GM23338 (cell line): ENCODE data around the gene PLPPR2. TPM values are rescaled to one million over a fixed set of nuclear protein-coding genes. Genes with fewer than 3 reads are reported as not detected.
A peak's percentile ranks its signal among the peaks of the same experiment; 100 is the strongest.
"Not testable (repeated sequence)": the region's sequence is repeated elsewhere in the genome, so short reads cannot be mapped to it uniquely, and the experiment has no call there.

Experiments used
- ATAC-seq: fragments of 200-7000 bp; cut with Tn5 transposase; 3 replicates; pipeline ENCODE4 v1.9.1; 2020
- DNase-seq: peaks from one replicate; pipeline ENCODE4 v3.0.0-alpha.2; 2015; ENCODE audit warnings: low spot score
- H2AFZ ChIP-seq: fragments of 200-600 bp; sonication (generic); 2 replicates; pipeline ENCODE4 v1.8.0; 2016; ENCODE audit warnings: antibody characterized with exemption, mild to moderate bottlenecking, moderate library complexity
- H3F3A ChIP-seq: fragments of 200-600 bp; sonication (generic); replicated peaks from 2 replicates; pipeline ENCODE4 v1.8.0; 2017; ENCODE audit warnings: antibody characterized with exemption, mixed run types, low read depth
- H3K27ac ChIP-seq: fragments of 200-600 bp; sonication (generic); 2 replicates; pipeline ENCODE4 v1.6.1; 2016; ENCODE audit warnings: low read depth
- H3K27me3 ChIP-seq: fragments of 200-600 bp; sonication (generic); 2 replicates; pipeline ENCODE4 v1.8.0; 2016; ENCODE audit warnings: mild to moderate bottlenecking, mixed run types, moderate library complexity; ENCODE audit not compliant: insufficient read depth
- H3K36me3 ChIP-seq: fragments of 200-600 bp; sonication (generic); 2 replicates; pipeline ENCODE4 v1.8.0; 2016; ENCODE audit warnings: mild to moderate bottlenecking; ENCODE audit not compliant: insufficient read depth
- H3K4me1 ChIP-seq: fragments of 200-600 bp; sonication (generic); 2 replicates; pipeline ENCODE4 v1.8.0; 2016; ENCODE audit warnings: mild to moderate bottlenecking, moderate library complexity; ENCODE audit not compliant: insufficient read depth
- H3K4me2 ChIP-seq: fragments of 200-600 bp; sonication (generic); 2 replicates; pipeline ENCODE4 v1.7.1; 2017; ENCODE audit warnings: mixed run types
- H3K4me3 ChIP-seq: fragments of 200-600 bp; sonication (generic); 2 replicates; pipeline ENCODE4 v1.6.1; 2016; ENCODE audit warnings: mixed run types
- H3K79me2 ChIP-seq: fragments of 200-600 bp; sonication (generic); replicated peaks from 2 replicates; pipeline ENCODE4 v1.8.0; 2017; ENCODE audit warnings: mild to moderate bottlenecking; ENCODE audit not compliant: insufficient read depth
- H3K9me2 ChIP-seq: fragments of 200-600 bp; sonication (generic); 2 replicates; pipeline ENCODE4 v1.8.0; 2017; ENCODE audit not compliant: insufficient read depth
- H4K20me1 ChIP-seq: fragments of 200-600 bp; sonication (generic); replicated peaks from 2 replicates; pipeline ENCODE4 v1.8.0; 2017; ENCODE audit warnings: mild to moderate bottlenecking; ENCODE audit not compliant: insufficient read depth
- H3K27ac Mint-ChIP-seq: 2 replicates; pipeline ENCODE4 v1.8.0; 2020; ENCODE audit warnings: inconsistent platforms, mild to moderate bottlenecking, moderate library complexity, mixed read lengths
- H3K27me3 Mint-ChIP-seq: 3 replicates; pipeline ENCODE4 v1.8.0; 2022; ENCODE audit warnings: low read depth, mild to moderate bottlenecking, moderate library complexity, mixed read lengths, inconsistent platforms; ENCODE audit not compliant: insufficient read depth, poor library complexity
- H3K36me3 Mint-ChIP-seq: 3 replicates; pipeline ENCODE4 v1.8.0; 2021; ENCODE audit warnings: low read depth, mild to moderate bottlenecking, inconsistent platforms, moderate library complexity, mixed read lengths
- H3K4me1 Mint-ChIP-seq: 3 replicates; pipeline ENCODE4 v1.8.0; 2020; ENCODE audit warnings: mild to moderate bottlenecking, inconsistent platforms, mixed read lengths
- H3K4me3 Mint-ChIP-seq: 3 replicates; pipeline ENCODE4 v1.8.0; 2021; ENCODE audit warnings: moderate library complexity, mild to moderate bottlenecking, inconsistent platforms, mixed read lengths
- H3K9me3 Mint-ChIP-seq: 3 replicates; pipeline ENCODE4 v1.8.0; 2020; ENCODE audit warnings: moderate library complexity, mild to moderate bottlenecking, inconsistent platforms, mixed read lengths
- JUNB ChIP-seq: IDR thresholded peaks from one replicate; pipeline ENCODE4 v1.6.1; 2016; ENCODE audit warnings: antibody characterized with exemption; ENCODE audit not compliant: unreplicated experiment
- NANOG ChIP-seq: IDR thresholded peaks from 2 replicates; pipeline ENCODE4 v1.6.1; 2016; ENCODE audit warnings: antibody characterized with exemption, borderline replicate concordance
- POLR2AphosphoS5 ChIP-seq: IDR thresholded peaks from 2 replicates; pipeline ENCODE4 v1.6.1; 2016; ENCODE audit warnings: antibody characterized with exemption, low read depth
- ZNF114 ChIP-seq: fragments of 250-450 bp; sonication (Bioruptor Pico); IDR thresholded peaks from 2 replicates; pipeline ENCODE4 v1.5.0; 2020; ENCODE audit warnings: mild to moderate bottlenecking, moderate library complexity
- ZNF331 ChIP-seq: fragments of 250-450 bp; sonication (Bioruptor Pico); IDR thresholded peaks from 2 replicates; pipeline ENCODE4 v1.5.0; 2020; ENCODE audit warnings: low read depth, mild to moderate bottlenecking, moderate library complexity
- ZNF462 ChIP-seq: fragments of 250-450 bp; sonication (Bioruptor Pico); IDR thresholded peaks from 2 replicates; pipeline ENCODE4 v1.5.0; 2020; ENCODE audit warnings: mild to moderate bottlenecking, moderate library complexity
- polyA plus RNA-seq: library from polyadenylated mRNA; unstranded; fragments of >200 nt; fragmentation: Nextera tagmentation; extraction: Ambion mirVana; gene quantifications from 2 replicates; pipeline ENCODE4 v1.2.1, GENCODE V29; 2016
- total RNA-seq: library from RNA; depleted of rRNA; stranded (reverse); fragments of >200 nt; shearing (Covaris generic); gene quantifications from 2 replicates; pipeline ENCODE4 v1.2.3, GENCODE V29; 2014
- TF ChIP-seq, protein P1 (sequence below), 2 experiments: fragments of 200-600 bp in 1 of 2; sonication (generic) in 1 of 2; conservative IDR thresholded peaks; 2 replicates each; pipeline versions ENCODE4 v1.5.1 to v1.6.1; 2016 to 2017; ENCODE audit warnings: antibody characterized with exemption in 2 of 2, low read depth in 2 of 2, mild to moderate bottlenecking in 2 of 2, moderate library complexity in 1 of 2

The PLPPR2 gene
- total and polyA plus RNA-seq, 2 experiments from 2014 or later, result 9.0 to 12.0 TPM

DNA sequence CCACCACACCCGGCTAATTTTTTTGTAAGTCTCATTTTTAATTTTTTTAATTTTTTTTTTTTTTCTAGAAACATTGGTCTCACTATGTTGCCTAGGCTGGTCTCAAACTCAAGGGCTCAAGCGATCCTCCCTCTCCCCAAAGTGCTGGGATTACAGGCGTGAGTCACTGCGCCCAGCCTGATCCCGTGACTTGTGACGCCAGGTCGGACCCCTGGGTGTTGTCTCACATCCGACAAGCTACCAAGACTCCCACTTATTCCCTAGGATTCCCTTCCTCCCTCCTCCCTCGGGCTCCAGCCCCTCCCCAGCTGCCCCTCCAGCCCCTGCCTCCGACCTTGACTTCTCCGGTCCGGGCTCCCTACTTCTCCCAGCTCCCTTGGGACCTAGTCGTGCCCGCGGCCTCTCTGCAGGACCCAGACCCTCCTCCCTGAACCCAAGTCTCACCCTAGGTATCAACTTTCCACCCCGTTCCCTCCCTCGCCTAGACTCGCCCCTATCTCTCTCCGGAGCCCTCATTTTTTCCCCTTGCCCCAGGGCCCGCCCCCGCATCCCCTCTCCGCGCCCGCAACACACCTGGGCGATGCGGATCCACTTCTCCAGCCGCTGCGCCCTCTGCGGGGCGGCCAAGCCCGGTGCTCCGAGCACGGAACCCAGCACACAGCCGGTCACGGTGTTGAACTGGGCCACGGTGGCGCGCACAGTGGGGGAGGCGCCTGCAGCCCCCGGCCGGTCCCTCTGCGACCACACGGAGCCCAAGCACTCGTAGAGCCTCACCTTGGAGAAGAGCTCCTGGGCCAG lies 50.8 kb downstream of the PLPPR2 start:
- Histone ChIP-seq H2AFZ (no peak overlapping the region), H4K20me1 (0 out of 2 replicates have a peak, but pooled peaks cover 7% of the 10 kb centered on the region), H3K4me1 (peaks cover 2% of the 10 kb centered on the region; the same call in 1 of the 2 replicates), H3K9me2 (no peaks in the 10 kb centered on the region), H3K27ac (no peak overlapping the region), H3F3A (peaks cover 6% of the 10 kb centered on the region; the same call in 1 of the 2 replicates), H3K36me3 (no peaks in the 10 kb centered on the region; the same call in 1 of the 2 replicates), H3K79me2 (no peaks in the 10 kb centered on the region), H3K27me3 (no peaks in the 10 kb centered on the region), H3K4me3 (peak overlapping the region; percentile 44), H3K4me2 (peak overlapping the region; percentile 71)
- DNase-seq (peak; percentile 89), ATAC-seq (peak; percentile 98)
- Mint-ChIP-seq H3K4me1 (no peaks in the 10 kb centered on the region; the same call in 2 of the 3 replicates), H3K36me3 (peaks cover 27% of the 10 kb centered on the region), H3K27me3 (peaks cover 6% of the 10 kb centered on the region), H3K9me3 (no peaks in the 10 kb centered on the region), H3K27ac (no peak overlapping the region), H3K4me3 (peak overlapping the region; percentile 30; the same call in 1 of the 3 replicates)
- TF ChIP-seq POLR2AphosphoS5 (peak; percentile 34; the same call in 1 of the 2 replicates), ZNF114 (CRISPR knock-in tag) (no peak)
- TF ChIP-seq, protein P1, sequence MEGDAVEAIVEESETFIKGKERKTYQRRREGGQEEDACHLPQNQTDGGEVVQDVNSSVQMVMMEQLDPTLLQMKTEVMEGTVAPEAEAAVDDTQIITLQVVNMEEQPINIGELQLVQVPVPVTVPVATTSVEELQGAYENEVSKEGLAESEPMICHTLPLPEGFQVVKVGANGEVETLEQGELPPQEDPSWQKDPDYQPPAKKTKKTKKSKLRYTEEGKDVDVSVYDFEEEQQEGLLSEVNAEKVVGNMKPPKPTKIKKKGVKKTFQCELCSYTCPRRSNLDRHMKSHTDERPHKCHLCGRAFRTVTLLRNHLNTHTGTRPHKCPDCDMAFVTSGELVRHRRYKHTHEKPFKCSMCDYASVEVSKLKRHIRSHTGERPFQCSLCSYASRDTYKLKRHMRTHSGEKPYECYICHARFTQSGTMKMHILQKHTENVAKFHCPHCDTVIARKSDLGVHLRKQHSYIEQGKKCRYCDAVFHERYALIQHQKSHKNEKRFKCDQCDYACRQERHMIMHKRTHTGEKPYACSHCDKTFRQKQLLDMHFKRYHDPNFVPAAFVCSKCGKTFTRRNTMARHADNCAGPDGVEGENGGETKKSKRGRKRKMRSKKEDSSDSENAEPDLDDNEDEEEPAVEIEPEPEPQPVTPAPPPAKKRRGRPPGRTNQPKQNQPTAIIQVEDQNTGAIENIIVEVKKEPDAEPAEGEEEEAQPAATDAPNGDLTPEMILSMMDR (conservative IDR thresholded peaks at IDR 0.05; ENCODE audit: low read depth in 2 of 2), result peak; percentile 50 to 74

DNA sequence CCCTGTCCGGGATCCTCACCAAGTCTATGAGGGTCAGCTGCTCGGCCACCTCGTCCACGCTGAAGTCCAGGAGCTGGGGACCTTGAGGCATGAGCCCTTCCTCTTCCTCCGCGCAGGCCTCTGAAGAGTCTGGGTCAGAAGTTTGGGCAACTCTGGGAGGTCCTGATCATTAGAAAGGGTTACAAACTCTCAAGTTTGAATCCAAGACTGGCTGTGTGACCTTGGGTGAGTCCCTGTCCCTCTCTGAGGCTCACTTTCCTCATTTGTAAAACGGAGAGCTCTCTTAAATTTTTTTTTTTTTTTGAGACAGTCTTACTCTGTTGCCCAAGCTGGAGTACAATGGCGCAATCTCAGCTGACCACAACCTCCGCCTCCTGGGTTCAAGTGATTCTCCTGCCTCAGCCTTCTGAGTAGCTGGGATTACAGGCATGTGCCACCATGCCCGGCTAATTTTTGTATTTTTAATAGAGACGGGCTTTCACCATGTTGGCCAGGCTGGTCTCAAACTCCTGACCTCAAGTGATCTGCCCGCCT lies 51.5 kb downstream of the PLPPR2 start:
- ATAC-seq, H3K36me3 ChIP-seq, H3K27ac Mint-ChIP-seq, H3K4me1 Mint-ChIP-seq, H3K79me2 ChIP-seq, H4K20me1 ChIP-seq, H3K9me3 Mint-ChIP-seq, H3K27ac ChIP-seq, H3K9me2 ChIP-seq, DNase-seq, H2AFZ ChIP-seq, H3K4me1 ChIP-seq, H3F3A ChIP-seq, H3K27me3 ChIP-seq, H3K27me3 Mint-ChIP-seq, H3K4me3 Mint-ChIP-seq: not testable (repeated sequence)
- Histone ChIP-seq H3K4me3 (peak overlapping the region; percentile 44), H3K4me2 (peak overlapping the region; percentile 71)
- peaks cover 30% of the 10 kb centered on the region for H3K36me3 Mint-ChIP-seq

DNA sequence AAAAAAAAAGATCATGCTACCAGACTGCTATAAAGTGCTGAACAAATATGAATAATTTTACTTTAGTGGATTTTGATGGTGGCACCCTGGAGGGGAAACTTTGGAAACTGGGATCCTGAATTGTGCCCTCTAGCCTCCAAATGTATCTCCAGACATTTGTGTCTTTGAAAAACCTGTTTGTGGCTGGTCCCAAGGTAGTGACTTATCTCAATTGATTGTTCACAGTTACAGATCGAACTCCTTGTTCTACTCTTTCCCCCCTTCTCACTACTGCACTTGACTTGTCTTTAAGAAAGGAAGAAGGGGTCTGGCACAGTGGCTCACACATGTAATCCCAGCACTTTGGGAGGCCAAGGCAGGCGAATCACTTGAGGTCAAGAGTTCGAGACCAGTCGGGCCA lies 53.4 kb downstream of the PLPPR2 start:
- H3K4me2 ChIP-seq, result no peak overlapping the region
- Mint-ChIP-seq H3K27me3 (peaks cover 4% of the 10 kb centered on the region), H3K4me3 (no peak overlapping the region), H3K27ac (no peak overlapping the region), H3K9me3 (no peaks in the 10 kb centered on the region), H3K4me1 (no peaks in the 10 kb centered on the region; the same call in 2 of the 3 replicates), H3K36me3 (peaks cover 24% of the 10 kb centered on the region)
- H3K4me3 ChIP-seq, result no peak overlapping the region
- H3F3A ChIP-seq, result peaks cover 6% of the 10 kb centered on the region; the same call in 1 of the 2 replicates
- H3K36me3 ChIP-seq, result no peaks in the 10 kb centered on the region; the same call in 1 of the 2 replicates
- no peak for ATAC-seq
- H3K27ac ChIP-seq, result no peak overlapping the region
- H4K20me1 ChIP-seq, result 0 out of 2 replicates have a peak, but pooled peaks cover 7% of the 10 kb centered on the region
- no peaks in the 10 kb centered on the region for H3K9me2 ChIP-seq
- TF ChIP-seq POLR2AphosphoS5, result no peak
- no peak for TF ChIP-seq ZNF462 (CRISPR knock-in tag)
- TF ChIP-seq JUNB, result no peak
- TF ChIP-seq ZNF331 (CRISPR knock-in tag), result no peak
- TF ChIP-seq NANOG, result no peak
- no peaks in the 10 kb centered on the region for H3K27me3 ChIP-seq
- H3K4me1 ChIP-seq, result peaks cover 2% of the 10 kb centered on the region; the same call in 1 of the 2 replicates
- H2AFZ ChIP-seq, result no peak overlapping the region
- no peaks in the 10 kb centered on the region for H3K79me2 ChIP-seq
- no peak for DNase-seq
